HG03520 (cell line): ENCODE results near the gene TMEM184B.
A peak's percentile ranks its signal among the peaks of the same experiment; 100 is the strongest.

Source experiments
- ATAC-seq: cut with Tn5 transposase; IDR thresholded peaks from one replicate; pipeline ENCODE4 v1.9.1; 2021; ENCODE audit warnings: mild to moderate bottlenecking, moderate library complexity; ENCODE audit not compliant: unreplicated experiment

TMEM184B gene

GRCh38 chr22:38207898-38208432 lies 64.8 kb downstream of the TMEM184B start:
- ATAC-seq, result no peak

- no peak for ATAC-seq
Observed at GRCh38 chr22:38205261-38206128, 67.3 kb downstream of the TMEM184B start.

GRCh38 chr22:38204784-38205183 lies 68.0 kb downstream of the TMEM184B start:
- no peak for ATAC-seq

- ATAC-seq, result no peak
Observed at GRCh38 chr22:38203855-38204514, 68.8 kb downstream of the TMEM184B start.

- no peak for ATAC-seq
Observed at GRCh38 chr22:38203090-38203810, 69.6 kb downstream of the TMEM184B start.

DNA sequence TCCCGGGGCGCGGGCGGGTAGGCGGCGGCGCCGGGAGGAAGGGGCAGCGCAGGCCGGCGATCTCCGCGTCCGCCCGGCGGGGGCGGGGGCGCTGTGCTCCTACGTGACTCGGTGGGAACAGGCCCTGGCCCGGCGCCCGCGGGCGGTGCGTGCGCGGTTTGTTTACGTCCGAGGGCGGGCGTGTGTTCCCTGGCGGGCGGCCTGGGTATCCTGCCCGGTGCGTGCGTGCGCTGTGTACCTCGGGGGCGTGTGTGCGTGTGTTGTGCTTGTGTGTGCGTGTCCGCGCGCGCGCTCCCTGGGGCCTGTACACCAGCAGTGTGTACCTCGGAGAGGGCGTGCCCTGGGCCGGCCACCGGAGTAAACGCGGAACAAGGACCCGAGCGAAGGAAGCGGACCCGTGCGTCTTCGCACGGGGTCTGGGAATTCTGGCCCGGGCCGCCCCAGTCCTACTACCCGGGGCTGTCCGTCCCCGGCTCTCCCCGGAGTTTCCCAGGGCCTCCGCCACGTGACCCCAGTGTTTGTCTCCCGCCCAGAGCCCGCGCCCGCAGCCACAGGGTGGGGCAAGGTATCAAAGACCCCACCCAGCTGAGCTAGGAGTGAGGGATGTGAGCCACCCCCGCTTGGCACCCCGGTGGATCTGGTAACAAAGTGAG lies 70.2 kb downstream of the TMEM184B start:
- peak; percentile 13 for ATAC-seq

DNA sequence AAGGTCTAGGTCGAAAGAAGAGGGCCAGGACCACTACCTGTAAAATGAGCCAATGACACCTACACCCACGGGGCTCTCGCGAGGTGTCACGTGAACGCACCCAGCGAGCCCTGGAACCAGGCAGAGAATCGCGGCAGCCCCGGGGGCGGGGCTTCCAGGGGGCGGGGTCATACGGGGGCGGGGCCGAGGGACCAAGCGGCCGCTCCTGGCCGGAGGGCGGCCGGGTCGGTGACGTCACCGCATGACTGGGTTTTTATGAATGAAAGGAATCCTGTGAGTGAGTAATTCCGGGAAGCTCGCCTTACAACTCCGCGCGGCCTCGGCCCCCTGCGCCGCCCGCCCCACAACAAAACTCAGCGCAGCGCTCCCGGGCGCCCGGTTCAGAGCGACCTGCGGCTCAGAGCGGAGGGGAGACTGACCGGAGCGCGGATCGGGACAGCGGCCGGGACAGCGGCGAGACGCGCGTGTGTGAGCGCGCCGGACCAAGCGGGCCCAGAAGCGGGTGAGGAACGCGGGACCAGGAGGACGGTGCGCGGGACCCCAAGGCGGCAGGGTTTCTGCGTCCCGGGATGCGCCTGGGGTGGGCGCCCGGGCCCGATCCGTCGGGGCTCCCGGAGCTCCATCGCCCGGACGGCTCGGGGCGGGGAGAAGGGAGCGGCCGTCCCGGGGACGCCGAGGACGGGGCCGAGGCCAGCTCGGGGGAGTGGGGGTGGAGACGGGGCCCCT lies 70.9 kb downstream of the TMEM184B start, which contains the start of gene MAFF:
Gene MAFF (plus strand): TSS at position 284 of the 726 bp plus-strand sequence. CDS start 11,860 bp downstream, outside the sequence.
- peak; percentile 43 for ATAC-seq

- no peak for ATAC-seq
Observed at GRCh38 chr22:38201371-38201710, 71.5 kb downstream of the TMEM184B start.

DNA sequence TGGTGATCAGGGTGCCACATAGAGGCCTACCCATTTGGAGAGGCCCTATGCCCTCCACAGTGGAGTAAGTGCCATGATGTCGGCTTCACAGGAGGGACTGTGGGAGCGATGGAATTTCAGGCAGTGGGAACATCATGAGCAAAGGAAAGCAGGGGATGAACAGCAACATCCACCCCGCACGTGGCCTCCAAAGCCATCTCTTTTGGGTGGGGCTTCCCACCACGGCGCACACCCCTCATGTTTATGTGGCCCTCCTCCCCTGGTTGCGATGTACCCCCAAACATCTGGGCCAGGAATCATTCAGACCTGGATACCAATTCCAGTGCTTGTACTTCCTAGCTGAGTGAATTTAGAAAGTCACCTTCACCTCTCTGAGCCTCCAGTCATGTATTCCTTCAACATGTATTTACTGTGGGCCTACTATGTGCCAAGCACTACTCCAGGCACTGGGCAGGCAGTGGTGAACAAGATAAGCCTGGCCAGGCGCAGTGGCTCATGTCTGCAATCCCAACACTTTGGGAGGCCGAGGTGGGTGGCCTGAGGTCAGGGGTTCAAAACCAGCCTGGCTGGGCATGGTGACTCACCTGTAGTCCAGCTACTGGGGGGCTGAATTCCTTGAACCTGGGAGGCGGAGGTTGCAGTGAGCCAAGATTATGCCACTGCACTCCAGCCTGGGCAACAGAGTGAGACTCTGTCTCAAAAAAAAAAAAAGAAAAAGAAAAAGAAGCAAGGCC lies 72.8 kb downstream of the TMEM184B start:
- no peak for ATAC-seq

DNA sequence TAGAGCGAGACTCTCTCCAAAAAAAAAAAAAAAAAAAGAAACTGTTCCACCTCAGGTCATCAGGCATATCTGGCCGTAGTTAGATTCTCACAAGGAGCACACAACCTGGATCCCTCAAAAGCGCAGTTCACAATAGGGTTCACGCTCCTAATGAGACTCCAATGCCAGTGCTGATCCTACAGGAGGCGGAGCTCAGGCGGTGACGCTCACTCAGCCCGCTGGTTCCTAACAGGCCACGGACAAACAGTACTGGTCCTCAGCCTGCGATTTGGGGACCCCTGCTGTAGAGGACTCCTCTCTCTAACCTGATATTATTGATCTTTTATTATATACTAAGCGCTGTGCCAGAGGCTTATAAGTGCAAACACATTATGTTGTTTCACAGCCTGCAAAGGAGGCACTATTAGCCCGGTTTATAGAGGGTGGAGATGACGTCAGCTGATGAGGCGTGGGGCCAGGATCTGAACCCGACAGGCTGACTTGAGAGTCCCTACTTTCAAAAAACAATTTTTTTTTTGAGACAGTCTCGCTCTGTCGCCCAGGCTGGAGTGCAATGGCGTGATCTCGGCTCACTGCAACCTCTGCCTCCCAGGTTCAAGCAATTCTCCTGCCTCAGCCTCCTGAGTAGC lies 75.9 kb downstream of the TMEM184B start:
- no peak for ATAC-seq

DNA sequence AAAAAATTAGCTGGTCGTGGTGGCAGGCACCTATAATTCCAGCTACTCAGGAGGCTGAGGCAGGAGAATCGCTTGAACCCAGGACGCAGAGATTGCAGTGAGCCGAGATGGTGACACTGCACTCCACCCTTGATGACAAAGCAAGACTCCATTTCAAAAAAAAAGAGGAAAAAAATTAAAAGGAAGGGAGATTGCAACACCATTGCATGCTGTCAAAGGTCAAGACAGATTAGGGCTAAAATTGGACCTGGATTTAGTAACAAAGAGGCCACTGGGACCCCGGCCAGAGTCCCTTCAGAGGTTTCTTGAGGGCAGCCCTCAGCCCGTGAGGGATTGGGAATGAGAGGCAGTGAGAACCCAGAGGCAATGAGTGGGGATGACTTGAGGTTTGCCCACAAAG lies 79.2 kb downstream of the TMEM184B start:
- no peak for ATAC-seq

DNA sequence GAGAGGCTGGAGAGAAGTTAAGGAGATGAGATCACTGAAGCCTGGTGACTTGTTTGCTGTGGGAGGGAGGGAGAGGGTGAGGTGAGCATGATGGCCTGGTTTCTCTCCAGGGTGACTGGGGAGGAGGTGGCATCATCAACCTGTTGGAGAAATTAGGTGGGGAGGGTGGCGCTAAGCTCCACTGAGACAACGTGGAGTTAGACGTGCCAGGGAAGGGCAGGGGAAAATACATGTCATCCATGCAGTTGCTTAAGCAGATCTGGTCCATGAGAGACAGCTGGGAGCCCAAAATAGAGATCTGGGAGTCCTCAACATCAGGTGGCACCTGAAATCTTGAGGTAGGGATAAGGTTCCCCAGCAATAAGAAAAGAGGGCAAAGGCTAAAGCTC lies 80.3 kb downstream of the TMEM184B start:
- ATAC-seq, result no peak

DNA sequence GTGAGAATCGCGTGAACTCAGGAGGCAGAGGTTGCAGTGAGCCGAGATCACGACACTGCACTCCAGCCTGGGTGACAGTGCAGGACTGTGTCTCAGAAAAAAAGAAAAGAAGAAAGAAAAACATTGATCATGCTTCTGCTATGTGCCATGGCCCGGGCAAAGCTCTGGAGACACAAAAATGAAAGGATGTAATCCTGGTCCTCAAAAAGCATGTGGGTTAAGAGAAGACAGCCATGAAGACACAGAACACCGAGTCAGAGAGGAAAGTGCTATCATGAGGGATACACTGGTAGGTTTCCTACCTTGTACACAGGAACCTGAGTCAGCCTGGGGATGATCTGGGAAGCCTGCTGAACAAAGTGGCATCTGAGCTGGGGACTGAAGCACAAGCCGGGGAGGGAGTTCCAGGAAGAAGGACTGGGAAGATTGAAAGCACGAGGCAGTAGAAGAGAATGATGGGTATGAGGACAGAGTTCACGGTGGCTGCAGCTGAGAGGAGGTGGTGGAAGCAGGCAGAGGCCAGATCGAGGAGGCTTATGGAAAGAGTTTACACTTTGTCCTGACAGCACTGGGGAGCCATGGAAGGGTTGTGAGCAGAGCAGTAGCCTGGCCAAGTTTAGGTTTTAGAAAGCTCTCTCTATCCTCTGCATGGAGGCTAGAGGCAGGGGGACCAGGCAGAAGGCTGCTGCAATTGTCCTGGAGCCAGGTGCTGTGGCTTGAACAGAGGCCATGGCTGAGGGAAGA lies 80.9 kb downstream of the TMEM184B start:
- ATAC-seq, result no peak

DNA sequence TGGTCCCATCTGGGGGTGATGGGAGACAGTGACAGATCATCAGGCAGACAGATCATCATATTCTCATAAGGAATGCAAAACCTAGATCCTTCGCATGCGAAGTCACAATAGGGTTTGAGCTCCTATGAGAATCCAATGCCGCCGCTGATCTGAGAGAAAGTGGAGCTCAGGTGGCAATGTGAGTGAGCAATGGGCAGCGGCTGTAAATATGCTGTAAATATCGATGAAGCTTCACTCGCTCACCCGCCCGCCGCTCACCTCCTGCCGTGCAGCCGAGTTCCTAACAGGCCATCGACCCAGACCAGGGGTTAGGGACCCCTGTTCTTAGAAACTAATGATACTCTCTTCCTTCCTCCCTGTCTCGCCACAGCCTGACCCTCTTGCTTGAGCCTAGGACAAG lies 81.8 kb downstream of the TMEM184B start:
- ATAC-seq, result no peak

- no peak for ATAC-seq
Observed at GRCh38 chr22:38190581-38190980, 82.2 kb downstream of the TMEM184B start.

DNA sequence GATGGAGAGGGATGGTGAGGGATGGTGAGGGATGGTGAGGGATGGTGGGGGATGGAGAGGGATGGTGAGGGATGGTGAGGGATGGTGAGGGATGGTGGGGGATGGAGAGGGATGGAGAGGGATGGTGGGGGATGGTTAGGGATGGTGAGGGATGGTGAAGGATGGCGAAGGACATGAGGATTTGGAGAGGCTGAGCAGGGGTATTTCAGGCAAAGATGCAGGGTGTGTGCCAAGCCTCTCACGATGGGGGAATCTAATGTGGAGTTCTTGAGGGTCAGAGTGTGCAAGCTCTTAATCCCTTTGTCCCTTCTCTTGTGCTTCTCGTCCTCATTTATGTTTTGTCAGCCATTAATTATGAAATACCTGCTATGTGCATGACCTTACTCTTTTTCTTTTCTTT lies 83.7 kb downstream of the TMEM184B start:
- no peak for ATAC-seq

- no peak for ATAC-seq
Observed at GRCh38 chr22:38187413-38188212, 85.2 kb downstream of the TMEM184B start.

DNA sequence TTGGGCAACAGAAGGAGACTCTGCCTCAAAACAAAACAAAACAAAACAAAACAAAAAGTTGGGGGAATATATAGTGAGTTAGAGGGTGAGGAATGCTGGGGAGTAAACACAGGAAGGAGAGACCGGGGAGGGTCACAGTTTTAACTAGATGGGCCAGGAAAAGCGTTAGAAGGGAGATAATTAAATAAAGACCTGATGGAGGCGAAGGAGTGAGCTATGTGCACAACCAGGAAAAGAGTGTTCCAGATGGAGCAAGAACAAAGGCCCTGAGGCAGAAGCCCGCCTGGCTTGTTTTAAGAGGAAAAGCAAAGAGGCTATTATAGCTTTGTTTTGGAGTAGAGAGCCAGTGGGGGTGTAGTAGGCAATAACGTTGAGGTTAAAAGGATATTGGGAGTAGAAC lies 86.4 kb downstream of the TMEM184B start:
- ATAC-seq, result no peak
